Activated naive CD4-positive, alpha-beta T cell treated with anti-CD3 and anti-CD28 coated beads, Interleukin-2, amount 10 ng/mL, durations not matched to agents 7 days and 5 days (primary cell): ENCODE data around the gene PSD4.

Experiments used
- CTCF ChIA-PET: fragments of 350-600 bp; sonication (Branson Sonifier 250); formaldehyde crosslinking; loops from one replicate; lab custom pipeline; 2021; ENCODE audit warnings: antibody characterized with exemption; lab: Charles Lee
- DNase-seq: peaks from one replicate; pipeline ENCODE4 v3.0.0-alpha.2; 2020
- H3K27ac Mint-ChIP-seq: one replicate; pipeline ENCODE4 v1.8.0; 2021; ENCODE audit warnings: mild to moderate bottlenecking, moderate library complexity, mixed read lengths
- H3K27me3 Mint-ChIP-seq: one replicate; pipeline ENCODE4 v1.8.0; 2021; ENCODE audit warnings: mild to moderate bottlenecking, mixed read lengths
- H3K36me3 Mint-ChIP-seq: one replicate; pipeline ENCODE4 v1.8.0; 2021; ENCODE audit warnings: mixed read lengths
- H3K4me1 Mint-ChIP-seq: one replicate; pipeline ENCODE4 v1.8.0; 2021; ENCODE audit warnings: mixed read lengths
- H3K4me3 Mint-ChIP-seq: one replicate; pipeline ENCODE4 v1.8.0; 2021; ENCODE audit warnings: mild to moderate bottlenecking, moderate library complexity, mixed read lengths
- H3K9me3 Mint-ChIP-seq: one replicate; pipeline ENCODE4 v1.8.0; 2021; ENCODE audit warnings: mixed read lengths

PSD4 gene

DNA sequence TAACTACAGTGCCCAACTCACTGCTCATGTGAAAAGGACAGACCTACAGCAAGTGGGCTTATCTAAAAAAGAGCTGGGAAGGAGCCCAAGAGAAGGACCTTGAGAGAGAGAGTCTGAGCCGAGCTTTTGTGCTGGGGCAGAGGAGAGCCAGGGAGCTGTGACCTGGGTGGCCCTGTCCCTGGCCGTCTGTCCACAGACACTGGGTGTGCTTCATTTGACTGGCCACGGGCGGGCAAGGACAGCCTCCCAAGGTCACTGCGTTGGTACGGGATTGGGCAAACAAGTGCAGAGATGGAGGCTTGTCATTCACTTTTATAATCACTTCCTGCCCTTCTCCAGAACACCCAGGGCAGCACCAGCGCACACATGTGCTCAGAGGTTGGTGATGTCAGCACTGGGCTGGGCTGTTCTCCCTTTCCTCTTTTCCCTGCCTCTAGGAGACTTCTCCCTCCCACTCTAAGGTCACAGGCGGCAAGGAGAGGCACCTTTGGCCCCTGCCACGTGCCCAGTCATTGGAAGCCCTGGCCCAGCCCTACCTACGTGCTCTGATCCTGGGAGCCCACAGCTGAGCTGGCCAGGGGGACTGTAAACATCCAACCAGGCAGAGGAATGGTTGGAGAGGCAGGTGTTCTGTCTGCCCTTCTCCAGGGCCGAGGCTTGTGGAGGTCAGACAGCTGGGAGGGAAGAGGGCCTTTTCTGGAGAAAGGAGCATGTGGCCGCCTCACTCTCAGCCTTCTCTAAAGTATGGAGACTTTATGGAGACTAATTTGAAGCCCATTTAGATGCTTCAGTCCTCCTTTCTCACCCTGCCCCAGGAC lies 6.4 kb upstream of the PSD4 start:
- Mint-ChIP-seq H3K27me3 (no peaks in the 10 kb centered on the region), H3K4me3 (no peak overlapping the region), H3K9me3 (peaks cover 4% of the 10 kb centered on the region), H3K27ac (peak overlapping the region; percentile 96), H3K4me1 (peaks cover 77% of the 10 kb centered on the region), H3K36me3 (peaks cover 16% of the 10 kb centered on the region)
- CTCF ChIA-PET: interaction anchor here (1.1 to 1.5 kb wide), 3 partner anchors 37 to 87 kb away, joined by 3 to 4 read pairs (median 4); no protein-coding TSS in a partner anchor
- DNase-seq: peak; percentile 60

GRCh38 chr2:113167962-113168340 lies 5.8 kb upstream of the PSD4 start:
- Mint-ChIP-seq H3K27ac (peak overlapping the region; percentile 96), H3K36me3 (peaks cover 20% of the 10 kb centered on the region), H3K4me1 (peaks cover 77% of the 10 kb centered on the region), H3K9me3 (peaks cover 4% of the 10 kb centered on the region), H3K27me3 (no peaks in the 10 kb centered on the region), H3K4me3 (peak overlapping the region; percentile 24)
- no peak for DNase-seq
- CTCF ChIA-PET: interaction anchor here (0.7 to 1.5 kb wide), 4 partner anchors 10 to 88 kb away, joined by 3 to 4 read pairs (median 4); no protein-coding TSS in a partner anchor

GRCh38 chr2:113169002-113169530 lies 4.7 kb upstream of the PSD4 start:
- CTCF ChIA-PET: interaction anchor here (1.0 to 1.5 kb wide), 3 partner anchors 33 to 89 kb away, joined by 3 to 4 read pairs (median 3); no protein-coding TSS in a partner anchor
- peak; percentile 69 for DNase-seq
- H3K4me1 Mint-ChIP-seq: peaks cover 84% of the 10 kb centered on the region
- peaks cover 22% of the 10 kb centered on the region for H3K36me3 Mint-ChIP-seq
- H3K9me3 Mint-ChIP-seq: peaks cover 4% of the 10 kb centered on the region
- no peaks in the 10 kb centered on the region for H3K27me3 Mint-ChIP-seq
- H3K4me3 Mint-ChIP-seq: peak overlapping the region; percentile 24
- peak overlapping the region; percentile 96 for H3K27ac Mint-ChIP-seq

- Mint-ChIP-seq H3K36me3 (peaks cover 22% of the 10 kb centered on the region), H3K9me3 (peaks cover 4% of the 10 kb centered on the region), H3K4me3 (no peak overlapping the region), H3K27ac (peak overlapping the region; percentile 96), H3K27me3 (no peaks in the 10 kb centered on the region), H3K4me1 (peaks cover 80% of the 10 kb centered on the region)
- CTCF ChIA-PET: interaction anchor here (1.0 kb wide), 1 partner anchor 33 kb away, joined by 3 read pairs; no protein-coding TSS in a partner anchor
- no peak for DNase-seq
Measured at GRCh38 chr2:113169586-113169985, 4.2 kb upstream of the PSD4 start.

- Mint-ChIP-seq H3K27me3 (no peaks in the 10 kb centered on the region), H3K4me3 (no peak overlapping the region), H3K27ac (peak overlapping the region; percentile 73), H3K9me3 (peaks cover 4% of the 10 kb centered on the region), H3K36me3 (peaks cover 31% of the 10 kb centered on the region), H3K4me1 (peaks cover 74% of the 10 kb centered on the region)
- no peak for DNase-seq
- CTCF ChIA-PET: interaction anchor here (5.3 to 14.1 kb wide), 2 partner anchors 27 to 33 kb away, joined by 58 to 220 read pairs; no protein-coding TSS in a partner anchor
Measured at GRCh38 chr2:113171334-113172075, 2.3 kb upstream of the PSD4 start.

- DNase-seq: no peak
- peaks cover 46% of the 10 kb centered on the region for H3K36me3 Mint-ChIP-seq
Measured at GRCh38 chr2:113172721-113173541, 840 bp upstream of the PSD4 start.

GRCh38 chr2:113174376-113174750 lies 592 bp downstream of the PSD4 start:
- CTCF ChIA-PET: interaction anchor here (0.8 to 14.1 kb wide), 14 partner anchors 9 to 215 kb away, joined by 3 to 220 read pairs (median 8); no protein-coding TSS in a partner anchor
- Mint-ChIP-seq H3K4me1 (peaks cover 76% of the 10 kb centered on the region), H3K4me3 (peak overlapping the region; percentile 86), H3K9me3 (peaks cover 4% of the 10 kb centered on the region), H3K27ac (peak overlapping the region; percentile 88), H3K27me3 (no peaks in the 10 kb centered on the region), H3K36me3 (peaks cover 57% of the 10 kb centered on the region)
- peak; percentile 43 for DNase-seq

More at GRCh38 chr2:113172721-113173541, 840 bp upstream of the PSD4 start:
- CTCF ChIA-PET: interaction anchor here (3.2 to 14.1 kb wide), 3 partner anchors 19 to 34 kb away, joined by 8 to 220 read pairs (median 58); no protein-coding TSS in a partner anchor
- peaks cover 4% of the 10 kb centered on the region for H3K9me3 Mint-ChIP-seq
- H3K27me3 Mint-ChIP-seq: no peaks in the 10 kb centered on the region
- peaks cover 76% of the 10 kb centered on the region for H3K4me1 Mint-ChIP-seq
- peak overlapping the region; percentile 86 for H3K4me3 Mint-ChIP-seq
- H3K27ac Mint-ChIP-seq: peak overlapping the region; percentile 88

- Mint-ChIP-seq H3K27me3 (no peaks in the 10 kb centered on the region), H3K36me3 (peaks cover 59% of the 10 kb centered on the region)
- CTCF ChIA-PET: interaction anchor here (0.9 to 14.1 kb wide), 17 partner anchors 9 to 215 kb away, joined by 3 to 220 read pairs (median 6); no protein-coding TSS in a partner anchor
Measured at GRCh38 chr2:113175042-113175628, 1.4 kb downstream of the PSD4 start.

DNA sequence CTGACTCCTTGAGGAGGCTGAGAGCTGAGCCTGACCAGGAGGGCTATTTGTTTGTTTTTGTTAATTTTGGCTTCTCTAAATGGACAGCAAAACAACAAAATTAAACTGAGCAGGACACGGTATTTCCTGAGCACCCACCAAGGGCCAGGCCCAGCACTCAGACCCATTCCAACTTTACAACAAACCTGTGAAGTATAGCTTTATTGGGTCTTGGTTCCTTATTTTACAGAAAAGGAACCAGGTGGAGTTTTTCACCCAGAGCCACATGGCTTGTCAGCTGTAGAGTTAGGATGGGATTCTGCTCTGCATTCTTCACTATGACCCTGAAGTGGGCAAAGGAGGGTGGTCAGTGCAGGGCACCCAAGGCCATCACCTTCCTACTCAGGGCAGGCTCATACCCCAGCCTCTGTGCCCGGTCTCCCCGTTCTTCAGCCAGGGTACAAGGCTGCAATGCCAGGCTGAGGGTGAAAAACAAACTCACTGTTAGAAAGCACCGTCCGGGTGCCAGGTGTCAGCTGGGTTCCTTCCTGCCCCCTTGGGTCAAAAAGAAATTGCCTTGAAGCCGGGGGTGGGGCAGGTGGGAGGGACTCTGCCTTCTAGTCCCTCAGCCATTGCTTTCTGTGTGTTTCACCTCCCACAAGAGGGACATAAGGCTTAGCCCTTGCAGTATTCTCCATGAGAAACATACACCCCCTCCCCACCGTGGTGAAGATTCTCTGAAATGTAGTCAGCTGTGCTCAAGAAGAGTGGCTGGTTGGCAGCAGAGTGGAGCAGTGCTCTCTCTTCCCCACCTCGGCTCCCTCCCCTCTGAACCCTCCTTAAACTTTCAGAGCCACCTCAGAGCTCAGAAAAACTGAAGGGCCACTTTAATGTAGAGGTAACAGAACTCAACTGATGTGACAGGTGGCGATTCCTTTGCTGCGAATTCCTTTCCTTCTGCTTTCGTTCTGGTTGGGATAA lies 2.2 kb downstream of the PSD4 start:
- Mint-ChIP-seq H3K4me3 (peak overlapping the region; percentile 86), H3K27ac (peak overlapping the region; percentile 88), H3K27me3 (no peaks in the 10 kb centered on the region), H3K4me1 (peaks cover 81% of the 10 kb centered on the region), H3K9me3 (peaks cover 4% of the 10 kb centered on the region), H3K36me3 (peaks cover 67% of the 10 kb centered on the region)
- CTCF ChIA-PET: interaction anchor here (0.9 to 14.1 kb wide), 13 partner anchors 8 to 214 kb away, joined by 3 to 220 read pairs (median 7); no protein-coding TSS in a partner anchor
- DNase-seq: peak; percentile 64

More at GRCh38 chr2:113175042-113175628, 1.4 kb downstream of the PSD4 start:
- peak; percentile 90 for DNase-seq
- H3K27ac Mint-ChIP-seq: peak overlapping the region; percentile 88
- H3K4me1 Mint-ChIP-seq: peaks cover 77% of the 10 kb centered on the region
- peak overlapping the region; percentile 86 for H3K4me3 Mint-ChIP-seq
- H3K9me3 Mint-ChIP-seq: peaks cover 4% of the 10 kb centered on the region

GRCh38 chr2:113176696-113177355 lies 3.1 kb downstream of the PSD4 start:
- H3K36me3 Mint-ChIP-seq: peaks cover 71% of the 10 kb centered on the region
- no peak for DNase-seq
- no peaks in the 10 kb centered on the region for H3K27me3 Mint-ChIP-seq
- CTCF ChIA-PET: interaction anchor here (1.7 to 14.1 kb wide), 4 partner anchors 19 to 97 kb away, joined by 6 to 220 read pairs (median 44); no protein-coding TSS in a partner anchor
- H3K4me3 Mint-ChIP-seq: peak overlapping the region; percentile 86
- H3K27ac Mint-ChIP-seq: peak overlapping the region; percentile 88
- no peaks in the 10 kb centered on the region for H3K9me3 Mint-ChIP-seq
- peaks cover 81% of the 10 kb centered on the region for H3K4me1 Mint-ChIP-seq

DNA sequence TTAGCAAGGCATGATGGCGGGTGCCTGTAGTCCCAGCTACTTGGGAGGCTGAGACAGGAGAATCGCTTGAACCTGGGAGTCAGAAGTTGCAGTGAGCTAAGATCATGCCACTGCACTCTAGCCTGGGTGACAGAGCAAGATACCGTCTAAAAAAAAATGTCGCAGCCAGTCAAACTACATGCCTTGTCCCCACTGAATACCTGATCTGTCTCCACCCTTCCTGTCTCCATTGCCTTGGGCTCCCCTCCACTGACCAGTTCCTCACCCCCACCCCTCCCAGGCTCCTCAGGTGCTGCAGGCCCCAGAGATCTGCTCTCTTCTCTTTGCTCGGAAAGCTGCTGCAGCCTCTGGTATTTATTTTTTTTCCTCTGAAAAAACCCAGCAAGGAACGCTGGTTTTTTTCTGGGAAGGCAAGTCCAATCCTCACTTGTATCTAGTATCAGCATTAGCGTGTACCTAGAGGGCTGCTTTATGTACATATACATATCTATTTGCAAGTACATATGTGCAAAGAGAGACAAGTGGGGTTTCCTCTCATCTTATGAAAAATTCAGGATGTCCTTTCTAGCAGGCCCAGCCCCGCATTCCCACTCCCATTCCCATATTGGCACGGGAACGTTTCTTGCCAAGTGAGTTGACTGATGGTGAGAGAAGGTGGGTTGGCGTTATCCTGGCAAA lies 4.4 kb downstream of the PSD4 start:
- Mint-ChIP-seq H3K27ac (peak overlapping the region; percentile 73), H3K27me3 (no peaks in the 10 kb centered on the region), H3K9me3 (no peaks in the 10 kb centered on the region), H3K4me3 (peak overlapping the region; percentile 86), H3K36me3 (peaks cover 78% of the 10 kb centered on the region), H3K4me1 (peaks cover 78% of the 10 kb centered on the region)
- CTCF ChIA-PET: interaction anchor here (14.1 kb wide), 1 partner anchor 40 kb away, joined by 220 read pairs; no protein-coding TSS in a partner anchor
- no peak for DNase-seq
